ENCODE results near the gene RAD51B. TPM values are rescaled to one million over a fixed set of nuclear protein-coding genes. Genes with fewer than 3 reads are reported as not detected.

Gene RAD51B
- total RNA-seq, 1 donor from 2014 or later: 38.6 TPM

GRCh38 chr14:68458253-68458652, 638.7 kb downstream of the RAD51B start:
- Histone ChIP-seq H3K36me3 (ENCODE audit: control insufficient read depth in 3 of 3, insufficient read depth in 3 of 3, low read length in 3 of 3) (no peaks in the 10 kb centered on the region), H3K9me3 (ENCODE audit: control insufficient read depth in 3 of 3, low read length in 3 of 3) (peaks cover 0 to 4% (median 2%) of the 10 kb centered on the region in 3 donors), H3K27ac (ENCODE audit: low read depth, low read length) (no peak overlapping the region), H3K4me3 (ENCODE audit: low read length in 3 of 3) (no peak overlapping the region), H3K27me3 (ENCODE audit: control insufficient read depth in 3 of 3, insufficient read depth in 3 of 3, low read length in 3 of 3) (no peaks in the 10 kb centered on the region), H3K4me1 (ENCODE audit: control insufficient read depth in 3 of 3, insufficient read depth in 3 of 3, low read length in 3 of 3) (peaks cover 24 to 34% (median 25%) of the 10 kb centered on the region in 3 donors), H3K9ac (ENCODE audit: low read depth in 1 of 3, low read length in 3 of 3) (no peak overlapping the region)

GRCh38 chr14:68458840-68459469, 639.4 kb downstream of the RAD51B start:
- no peaks in the 10 kb centered on the region for H3K27me3 ChIP-seq (ENCODE audit: control insufficient read depth in 3 of 3, insufficient read depth in 3 of 3, low read length in 3 of 3)
- H3K4me1 ChIP-seq (ENCODE audit: control insufficient read depth in 3 of 3, insufficient read depth in 3 of 3, low read length in 3 of 3): peaks cover 24 to 34% (median 25%) of the 10 kb centered on the region in 3 donors
- peaks cover 0 to 4% (median 2%) of the 10 kb centered on the region in 3 donors for H3K9me3 ChIP-seq (ENCODE audit: control insufficient read depth in 3 of 3, low read length in 3 of 3)
- no peaks in the 10 kb centered on the region for H3K36me3 ChIP-seq (ENCODE audit: control insufficient read depth in 3 of 3, insufficient read depth in 3 of 3, low read length in 3 of 3)
- peak overlapping the region; percentile 68 for H3K27ac ChIP-seq (ENCODE audit: low read depth, low read length)
- H3K4me3 ChIP-seq (ENCODE audit: low read length in 3 of 3): peak overlapping the region in 1 of 3 donors; percentile 25
- H3K9ac ChIP-seq (ENCODE audit: low read depth in 1 of 3, low read length in 3 of 3): peak overlapping the region in 1 of 3 donors; percentile 8

- Histone ChIP-seq H3K36me3 (ENCODE audit: control insufficient read depth in 3 of 3, insufficient read depth in 3 of 3, low read length in 3 of 3) (no peaks in the 10 kb centered on the region), H3K27me3 (ENCODE audit: control insufficient read depth in 3 of 3, insufficient read depth in 3 of 3, low read length in 3 of 3) (no peaks in the 10 kb centered on the region), H3K9me3 (ENCODE audit: control insufficient read depth in 3 of 3, low read length in 3 of 3) (peaks cover 0 to 4% (median 2%) of the 10 kb centered on the region in 3 donors), H3K27ac (ENCODE audit: low read depth, low read length) (peak overlapping the region; percentile 68), H3K4me1 (ENCODE audit: control insufficient read depth in 3 of 3, insufficient read depth in 3 of 3, low read length in 3 of 3) (peaks cover 24 to 34% (median 25%) of the 10 kb centered on the region in 3 donors), H3K9ac (ENCODE audit: low read depth in 1 of 3, low read length in 3 of 3) (no peak overlapping the region), H3K4me3 (ENCODE audit: low read length in 3 of 3) (no peak overlapping the region)
These were observed 640.0 kb downstream of the RAD51B start for GRCh38 chr14:68459480-68460136.

- Histone ChIP-seq H3K4me1 (ENCODE audit: control insufficient read depth in 3 of 3, insufficient read depth in 3 of 3, low read length in 3 of 3) (peaks cover 24 to 34% (median 25%) of the 10 kb centered on the region in 3 donors), H3K9me3 (ENCODE audit: control insufficient read depth in 3 of 3, low read length in 3 of 3) (no peaks in the 10 kb centered on the region), H3K36me3 (ENCODE audit: control insufficient read depth in 3 of 3, insufficient read depth in 3 of 3, low read length in 3 of 3) (no peaks in the 10 kb centered on the region), H3K9ac (ENCODE audit: low read depth in 1 of 3, low read length in 3 of 3) (no peak overlapping the region), H3K4me3 (ENCODE audit: low read length in 3 of 3) (no peak overlapping the region), H3K27ac (ENCODE audit: low read depth, low read length) (peak overlapping the region; percentile 68), H3K27me3 (ENCODE audit: control insufficient read depth in 3 of 3, insufficient read depth in 3 of 3, low read length in 3 of 3) (no peaks in the 10 kb centered on the region)
These were observed 641.0 kb downstream of the RAD51B start for GRCh38 chr14:68460541-68460940.

GRCh38 chr14:68461086-68461485, 641.5 kb downstream of the RAD51B start:
- no peaks in the 10 kb centered on the region for H3K9me3 ChIP-seq (ENCODE audit: control insufficient read depth in 3 of 3, low read length in 3 of 3)
- H3K36me3 ChIP-seq (ENCODE audit: control insufficient read depth in 3 of 3, insufficient read depth in 3 of 3, low read length in 3 of 3): no peaks in the 10 kb centered on the region
- no peaks in the 10 kb centered on the region for H3K27me3 ChIP-seq (ENCODE audit: control insufficient read depth in 3 of 3, insufficient read depth in 3 of 3, low read length in 3 of 3)
- H3K9ac ChIP-seq (ENCODE audit: low read depth in 1 of 3, low read length in 3 of 3): no peak overlapping the region
- H3K4me3 ChIP-seq (ENCODE audit: low read length in 3 of 3): no peak overlapping the region
- H3K4me1 ChIP-seq (ENCODE audit: control insufficient read depth in 3 of 3, insufficient read depth in 3 of 3, low read length in 3 of 3): peaks cover 24 to 34% (median 25%) of the 10 kb centered on the region in 3 donors
- peak overlapping the region; percentile 68 for H3K27ac ChIP-seq (ENCODE audit: low read depth, low read length)

GRCh38 chr14:68462683-68463082, 643.1 kb downstream of the RAD51B start:
- Histone ChIP-seq H3K27me3 (ENCODE audit: control insufficient read depth in 3 of 3, insufficient read depth in 3 of 3, low read length in 3 of 3) (no peaks in the 10 kb centered on the region), H3K27ac (ENCODE audit: low read depth, low read length) (no peak overlapping the region), H3K9me3 (ENCODE audit: control insufficient read depth in 3 of 3, low read length in 3 of 3) (no peaks in the 10 kb centered on the region), H3K9ac (ENCODE audit: low read depth in 1 of 3, low read length in 3 of 3) (peak overlapping the region in 1 of 3 donors; percentile 16), H3K36me3 (ENCODE audit: control insufficient read depth in 3 of 3, insufficient read depth in 3 of 3, low read length in 3 of 3) (no peaks in the 10 kb centered on the region), H3K4me1 (ENCODE audit: control insufficient read depth in 3 of 3, insufficient read depth in 3 of 3, low read length in 3 of 3) (peaks cover 25 to 40% (median 26%) of the 10 kb centered on the region in 3 donors), H3K4me3 (ENCODE audit: low read length in 3 of 3) (no peak overlapping the region)

GRCh38 chr14:68463299-68463698, 643.7 kb downstream of the RAD51B start:
- no peak overlapping the region for H3K9ac ChIP-seq (ENCODE audit: low read depth in 1 of 3, low read length in 3 of 3)
- no peaks in the 10 kb centered on the region for H3K27me3 ChIP-seq (ENCODE audit: control insufficient read depth in 3 of 3, insufficient read depth in 3 of 3, low read length in 3 of 3)
- no peaks in the 10 kb centered on the region for H3K36me3 ChIP-seq (ENCODE audit: control insufficient read depth in 3 of 3, insufficient read depth in 3 of 3, low read length in 3 of 3)
- no peaks in the 10 kb centered on the region for H3K9me3 ChIP-seq (ENCODE audit: control insufficient read depth in 3 of 3, low read length in 3 of 3)
- H3K27ac ChIP-seq (ENCODE audit: low read depth, low read length): no peak overlapping the region
- H3K4me1 ChIP-seq (ENCODE audit: control insufficient read depth in 3 of 3, insufficient read depth in 3 of 3, low read length in 3 of 3): peaks cover 25 to 40% (median 26%) of the 10 kb centered on the region in 3 donors
- no peak overlapping the region for H3K4me3 ChIP-seq (ENCODE audit: low read length in 3 of 3)

- no peak overlapping the region for H3K9ac ChIP-seq (ENCODE audit: low read depth in 1 of 3, low read length in 3 of 3)
- no peak overlapping the region for H3K27ac ChIP-seq (ENCODE audit: low read depth, low read length)
- peaks cover 24 to 37% (median 24%) of the 10 kb centered on the region in 3 donors for H3K4me1 ChIP-seq (ENCODE audit: control insufficient read depth in 3 of 3, insufficient read depth in 3 of 3, low read length in 3 of 3)
- no peaks in the 10 kb centered on the region for H3K27me3 ChIP-seq (ENCODE audit: control insufficient read depth in 3 of 3, insufficient read depth in 3 of 3, low read length in 3 of 3)
- no peaks in the 10 kb centered on the region for H3K9me3 ChIP-seq (ENCODE audit: control insufficient read depth in 3 of 3, low read length in 3 of 3)
- no peak overlapping the region for H3K4me3 ChIP-seq (ENCODE audit: low read length in 3 of 3)
- no peaks in the 10 kb centered on the region for H3K36me3 ChIP-seq (ENCODE audit: control insufficient read depth in 3 of 3, insufficient read depth in 3 of 3, low read length in 3 of 3)
These were observed 644.3 kb downstream of the RAD51B start for GRCh38 chr14:68463705-68464374.

GRCh38 chr14:68464711-68465110, 645.1 kb downstream of the RAD51B start:
- H3K27ac ChIP-seq (ENCODE audit: low read depth, low read length): no peak overlapping the region
- no peaks in the 10 kb centered on the region for H3K9me3 ChIP-seq (ENCODE audit: control insufficient read depth in 3 of 3, low read length in 3 of 3)
- no peak overlapping the region for H3K9ac ChIP-seq (ENCODE audit: low read depth in 1 of 3, low read length in 3 of 3)
- no peaks in the 10 kb centered on the region for H3K36me3 ChIP-seq (ENCODE audit: control insufficient read depth in 3 of 3, insufficient read depth in 3 of 3, low read length in 3 of 3)
- peaks cover 15 to 30% (median 16%) of the 10 kb centered on the region in 3 donors for H3K4me1 ChIP-seq (ENCODE audit: control insufficient read depth in 3 of 3, insufficient read depth in 3 of 3, low read length in 3 of 3)
- H3K27me3 ChIP-seq (ENCODE audit: control insufficient read depth in 3 of 3, insufficient read depth in 3 of 3, low read length in 3 of 3): no peaks in the 10 kb centered on the region
- no peak overlapping the region for H3K4me3 ChIP-seq (ENCODE audit: low read length in 3 of 3)
